SU-DHL-6 (cell line): ENCODE data around the gene SIX6.

Experiments used
- H2AFZ ChIP-seq: fragments of 200-600 bp; sonication (generic); 2 replicates; pipeline ENCODE4 v1.6.1; 2014; ENCODE audit warnings: low read depth, mild to moderate bottlenecking, moderate library complexity, mixed read lengths, antibody characterized with exemption, low read length; ENCODE audit not compliant: severe bottlenecking
- H3F3A ChIP-seq: fragments of 200-600 bp; shearing (Covaris generic); 2 replicates; pipeline ENCODE4 v1.6.0; 2016; ENCODE audit warnings: antibody characterized with exemption, mild to moderate bottlenecking; ENCODE audit not compliant: insufficient read depth
- H3K27ac ChIP-seq: fragments of 200-600 bp; sonication (generic); 2 replicates; pipeline ENCODE4 v1.5.1; 2016; ENCODE audit warnings: low read depth, mild to moderate bottlenecking, low read length, moderate library complexity, mixed read lengths
- H3K27me3 ChIP-seq: fragments of 200-600 bp; sonication (generic), shearing (Covaris generic); 2 replicates; pipeline ENCODE4 v1.6.0; 2014; ENCODE audit warnings: mild to moderate bottlenecking, low read length
- H3K36me3 ChIP-seq: fragments of 200-600 bp; sonication (generic); 2 replicates; pipeline ENCODE4 v1.6.1; 2014; ENCODE audit warnings: mild to moderate bottlenecking, low read length, mixed read lengths
- H3K4me2 ChIP-seq: fragments of 300-600, 200-600 bp; shearing (Covaris generic), sonication (generic); 2 replicates; pipeline ENCODE4 v1.6.0; 2014; ENCODE audit warnings: low read length, low read depth, mild to moderate bottlenecking; ENCODE audit not compliant: poor library complexity, severe bottlenecking
- H3K4me3 ChIP-seq: fragments of 200-600 bp; sonication (generic); 2 replicates; pipeline ENCODE4 v1.5.1; 2014; ENCODE audit warnings: antibody characterized with exemption, low read length, mild to moderate bottlenecking, mixed read lengths; ENCODE audit not compliant: insufficient read depth, poor library complexity, severe bottlenecking
- H3K79me2 ChIP-seq: fragments of 200-600 bp; sonication (generic); 2 replicates; pipeline ENCODE4 v1.6.1; 2014; ENCODE audit warnings: mild to moderate bottlenecking, low read length, moderate library complexity; ENCODE audit not compliant: insufficient read depth
- H3K9ac ChIP-seq: fragments of 200-600 bp; sonication (generic); 2 replicates; pipeline ENCODE4 v1.7.0; 2014; ENCODE audit warnings: mild to moderate bottlenecking, low read length
- H3K9me2 ChIP-seq: fragments of 200-600 bp; sonication (generic); replicated peaks from 2 replicates; pipeline ENCODE4 v1.6.1; 2014; ENCODE audit warnings: low read length; ENCODE audit not compliant: insufficient read depth
- H3K9me3 ChIP-seq: fragments of 200-600 bp; sonication (generic); 2 replicates; pipeline ENCODE4 v1.6.1; 2014; ENCODE audit warnings: low read length, mixed read lengths; ENCODE audit not compliant: insufficient read depth
- H4K20me1 ChIP-seq: fragments of 200-600 bp; sonication (generic); 2 replicates; pipeline ENCODE4 v1.6.1; 2014; ENCODE audit warnings: low read depth, mild to moderate bottlenecking, antibody characterized with exemption, low read length, moderate library complexity, mixed read lengths
- EZH2phosphoT487 ChIP-seq: fragments of 200-600 bp; sonication (generic), shearing (Covaris generic); conservative IDR thresholded peaks from 2 replicates; pipeline ENCODE4 v1.6.1; 2018; ENCODE audit warnings: mild to moderate bottlenecking, antibody characterized with exemption, low read length, moderate library complexity, mixed read lengths
- TF ChIP-seq, protein P1 (sequence below): fragments of 200-600 bp; sonication (generic); IDR thresholded peaks from one replicate; pipeline ENCODE4 v1.5.1; 2017; ENCODE audit warnings: antibody characterized with exemption, mild to moderate bottlenecking, low read length, moderate library complexity; ENCODE audit not compliant: insufficient read depth, poor library complexity, severe bottlenecking

The SIX6 gene

DNA sequence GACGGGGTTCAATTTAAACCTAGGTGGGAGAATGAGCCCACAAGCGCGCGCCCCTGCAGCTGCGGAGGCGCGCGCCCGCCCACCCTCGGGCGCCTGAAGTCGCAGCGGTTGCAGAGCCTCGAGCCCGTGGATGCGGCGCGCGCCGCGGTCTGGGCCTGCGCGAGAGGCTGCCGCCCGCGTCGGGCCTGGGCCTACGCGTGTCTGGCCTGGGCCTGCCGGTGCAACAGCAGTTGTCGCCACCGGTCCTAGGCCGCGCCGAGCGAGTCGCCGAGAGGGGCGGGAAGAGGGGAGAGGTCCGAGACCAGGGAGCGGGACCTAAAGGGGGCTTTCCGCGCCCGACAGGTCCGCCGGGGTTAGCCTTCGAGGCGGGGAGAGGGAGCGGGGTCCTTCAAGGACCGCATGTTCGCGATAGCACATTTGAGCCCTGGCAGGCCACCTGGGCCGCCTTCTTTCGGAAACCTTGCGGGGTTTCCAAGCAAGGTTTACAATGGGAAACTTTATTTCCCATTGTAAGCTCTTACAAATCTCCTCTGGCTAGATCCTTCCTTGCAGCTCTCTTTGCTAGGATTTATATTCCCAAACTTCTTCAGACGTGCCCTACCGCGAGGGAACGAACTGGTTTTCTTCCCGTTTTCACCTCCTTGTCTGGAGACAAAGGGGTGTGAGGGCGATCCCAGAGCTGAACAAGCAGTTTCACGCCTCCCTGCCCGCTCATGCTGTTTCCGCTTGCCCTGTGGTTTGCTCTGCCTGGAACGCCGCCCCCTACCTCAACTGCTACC, 6.8 kb downstream of the SIX6 start:
- no peaks in the 10 kb centered on the region for H3K27me3 ChIP-seq
- no peaks in the 10 kb centered on the region for H3K9me3 ChIP-seq
- H3K9me2 ChIP-seq, result no peaks in the 10 kb centered on the region
- no peaks in the 10 kb centered on the region for H4K20me1 ChIP-seq
- H3K27ac ChIP-seq, result no peak overlapping the region
- no peaks in the 10 kb centered on the region for H3K36me3 ChIP-seq
- no peaks in the 10 kb centered on the region for H3K79me2 ChIP-seq
- no peak overlapping the region for H2AFZ ChIP-seq
- no peak overlapping the region for H3K9ac ChIP-seq
- no peak overlapping the region for H3K4me2 ChIP-seq
- H3F3A ChIP-seq, result no peaks in the 10 kb centered on the region
- H3K4me3 ChIP-seq, result no peak overlapping the region
- TF ChIP-seq EZH2phosphoT487, result no peak
- TF ChIP-seq, protein P1, sequence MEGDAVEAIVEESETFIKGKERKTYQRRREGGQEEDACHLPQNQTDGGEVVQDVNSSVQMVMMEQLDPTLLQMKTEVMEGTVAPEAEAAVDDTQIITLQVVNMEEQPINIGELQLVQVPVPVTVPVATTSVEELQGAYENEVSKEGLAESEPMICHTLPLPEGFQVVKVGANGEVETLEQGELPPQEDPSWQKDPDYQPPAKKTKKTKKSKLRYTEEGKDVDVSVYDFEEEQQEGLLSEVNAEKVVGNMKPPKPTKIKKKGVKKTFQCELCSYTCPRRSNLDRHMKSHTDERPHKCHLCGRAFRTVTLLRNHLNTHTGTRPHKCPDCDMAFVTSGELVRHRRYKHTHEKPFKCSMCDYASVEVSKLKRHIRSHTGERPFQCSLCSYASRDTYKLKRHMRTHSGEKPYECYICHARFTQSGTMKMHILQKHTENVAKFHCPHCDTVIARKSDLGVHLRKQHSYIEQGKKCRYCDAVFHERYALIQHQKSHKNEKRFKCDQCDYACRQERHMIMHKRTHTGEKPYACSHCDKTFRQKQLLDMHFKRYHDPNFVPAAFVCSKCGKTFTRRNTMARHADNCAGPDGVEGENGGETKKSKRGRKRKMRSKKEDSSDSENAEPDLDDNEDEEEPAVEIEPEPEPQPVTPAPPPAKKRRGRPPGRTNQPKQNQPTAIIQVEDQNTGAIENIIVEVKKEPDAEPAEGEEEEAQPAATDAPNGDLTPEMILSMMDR, result no peak

DNA sequence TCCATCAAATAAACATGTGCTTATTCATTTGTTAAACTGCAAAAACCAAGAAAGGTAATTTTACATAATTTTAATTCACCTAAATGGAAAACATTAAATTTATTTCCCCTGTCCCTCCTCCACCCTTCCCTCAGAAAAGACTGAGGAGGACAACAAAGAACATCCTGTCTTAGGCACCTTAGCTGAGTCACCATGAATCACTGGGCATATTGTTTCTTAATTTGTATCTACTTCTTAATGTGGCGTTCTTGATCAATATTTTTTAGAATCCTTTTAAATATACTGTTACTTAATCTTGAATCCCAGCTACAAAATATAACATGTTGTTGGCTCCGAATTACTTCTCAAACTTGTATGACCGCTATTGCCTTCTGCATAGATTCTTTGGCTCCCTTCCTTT, 23.5 kb downstream of the SIX6 start:
- no peaks in the 10 kb centered on the region for H3K27me3 ChIP-seq

DNA sequence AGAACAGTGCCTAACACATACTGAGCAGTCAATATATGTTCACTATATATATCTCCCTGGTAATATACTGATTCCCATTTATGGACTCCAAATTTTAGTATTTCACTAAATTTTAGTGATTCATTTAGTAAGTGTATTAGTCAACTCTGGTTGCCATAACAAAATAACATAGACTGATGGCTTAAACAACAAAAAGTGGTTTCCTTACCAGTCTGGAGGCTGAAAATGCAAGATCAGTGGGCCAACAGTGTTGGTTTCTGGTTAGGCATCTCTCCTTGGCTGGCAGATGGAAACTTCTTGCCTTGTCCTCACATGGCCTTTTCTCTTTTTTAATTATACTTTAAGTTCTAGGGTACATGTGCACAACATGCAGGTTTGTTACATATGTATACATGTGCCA, 28.7 kb downstream of the SIX6 start:
- TF ChIP-seq EZH2phosphoT487, result no peak
- TF ChIP-seq, protein P1, result no peak
- no peak overlapping the region for H3K4me3 ChIP-seq
- H3K27ac ChIP-seq, result no peak overlapping the region
- no peaks in the 10 kb centered on the region; the same call in 1 of the 2 replicates for H3K9me2 ChIP-seq
- no peaks in the 10 kb centered on the region for H4K20me1 ChIP-seq
- no peak overlapping the region for H3K4me2 ChIP-seq
- no peaks in the 10 kb centered on the region for H3K36me3 ChIP-seq
- H3K9ac ChIP-seq, result no peak overlapping the region
- H2AFZ ChIP-seq, result no peak overlapping the region
- no peaks in the 10 kb centered on the region for H3K27me3 ChIP-seq
- H3K79me2 ChIP-seq, result no peaks in the 10 kb centered on the region
- H3K9me3 ChIP-seq, result no peaks in the 10 kb centered on the region
- H3F3A ChIP-seq, result no peaks in the 10 kb centered on the region

More for the DNA sequence above, 23.5 kb downstream of the SIX6 start:
- Histone ChIP-seq H3K27ac (no peak overlapping the region), H4K20me1 (no peaks in the 10 kb centered on the region), H3K4me3 (no peak overlapping the region), H3K9ac (no peak overlapping the region), H3F3A (no peaks in the 10 kb centered on the region), H3K9me3 (no peaks in the 10 kb centered on the region), H3K36me3 (no peaks in the 10 kb centered on the region), H3K9me2 (no peaks in the 10 kb centered on the region), H3K79me2 (no peaks in the 10 kb centered on the region), H2AFZ (no peak overlapping the region), H3K4me2 (no peak overlapping the region)
- TF ChIP-seq EZH2phosphoT487, result no peak
- TF ChIP-seq, protein P1, result no peak
